LHCN-M2 (cell line): ENCODE measurements around the gene PCLO. TPM values are rescaled to one million over a fixed set of nuclear protein-coding genes. Genes with fewer than 3 reads are reported as not detected.

Experiments used
- DNase-seq: peaks from one replicate; pipeline ENCODE4 v3.0.0-alpha.2; 2012; ENCODE audit warnings: low read depth
- polyA plus RNA-seq: library from polyadenylated mRNA; unstranded; fragments of >200 nt; gene quantifications from one replicate; pipeline ENCODE4 v1.2.1, GENCODE V29; 2012; ENCODE audit warnings: missing spikeins
- total RNA-seq: library from RNA; depleted of rRNA; stranded (reverse); fragments of >200 nt; gene quantifications from 2 replicates; pipeline ENCODE4 v1.2.3, GENCODE V29; 2014; rRNA removed

The PCLO gene
- total RNA-seq = 0.19 and 0.57 TPM in 2 replicates
- 0.81 TPM for polyA plus RNA-seq

- DNase-seq = peak; percentile 14
Measured at GRCh38 chr7:83162402-83163256, at the start of gene PCLO. TSS of gene PCLO (minus strand) at chr7:83162884. CDS start at chr7:83162592, 292 bp downstream.

DNA sequence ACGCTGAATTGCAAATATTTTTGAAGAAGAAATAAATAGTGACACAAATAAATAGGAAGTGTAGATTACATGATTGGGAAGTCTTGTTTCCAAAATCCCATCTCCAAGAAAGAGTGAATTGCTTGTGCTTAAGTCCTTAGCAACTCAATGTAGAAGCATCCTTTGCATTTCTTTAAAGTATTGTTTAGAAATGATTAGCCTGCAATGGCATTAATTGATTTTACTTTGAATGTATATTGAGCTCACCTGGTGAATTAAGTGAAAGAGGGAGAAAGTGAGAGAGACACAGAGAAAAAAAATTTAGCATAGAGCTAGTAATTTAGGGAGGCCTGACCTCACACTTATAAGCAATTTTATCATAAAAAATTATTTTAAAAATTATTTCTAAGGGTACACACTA is 49.0 kb upstream of the PCLO start:
- DNase-seq = no peak

DNA sequence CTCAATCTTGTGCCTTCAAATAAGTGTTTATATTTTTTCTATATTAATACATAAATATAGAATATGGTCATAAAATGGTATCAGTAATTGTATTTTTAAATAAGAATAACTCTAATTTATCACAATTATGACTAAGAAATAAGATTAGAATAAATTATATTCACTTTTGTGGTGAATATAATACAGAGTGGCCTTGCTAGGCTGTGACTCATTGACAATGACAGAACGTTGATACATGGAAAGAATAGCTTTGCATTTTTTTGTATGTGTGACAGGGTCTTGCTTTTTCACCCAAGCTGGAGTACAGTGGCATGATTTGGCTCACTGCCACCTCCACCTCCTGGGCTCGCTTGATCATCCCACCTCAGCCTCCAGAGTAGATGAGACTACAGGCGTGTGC is 47.8 kb upstream of the PCLO start:
- no peak for DNase-seq

GRCh38 chr7:83204715-83205114 is 42.0 kb upstream of the PCLO start:
- DNase-seq = no peak

- DNase-seq = no peak
Measured at GRCh38 chr7:83201355-83201754, 38.7 kb upstream of the PCLO start.

- no peak for DNase-seq
Measured at GRCh38 chr7:83190659-83191389, 28.1 kb upstream of the PCLO start.

GRCh38 chr7:83178796-83179195 is 16.1 kb upstream of the PCLO start:
- DNase-seq = no peak

GRCh38 chr7:83178066-83178465 is 15.4 kb upstream of the PCLO start:
- DNase-seq = no peak

DNA sequence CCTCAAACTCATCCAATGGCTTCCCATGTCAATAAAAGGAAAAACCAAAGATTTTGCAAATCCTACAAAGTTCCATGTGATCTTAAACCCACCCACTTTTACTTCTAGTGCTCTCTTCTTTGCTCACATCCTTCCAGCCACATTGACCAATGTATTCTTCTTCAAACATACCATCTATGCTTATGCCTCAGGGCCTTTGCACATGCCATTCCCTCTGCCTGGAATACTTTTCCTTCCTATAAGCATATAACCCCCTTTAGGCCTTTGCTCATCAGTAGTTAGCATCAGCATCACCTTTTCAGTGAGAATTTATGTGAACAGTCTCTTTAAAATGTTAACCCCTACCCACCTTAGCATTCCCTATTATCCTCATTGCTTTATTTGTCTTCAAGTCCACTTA is 11.0 kb upstream of the PCLO start:
- DNase-seq = no peak

GRCh38 chr7:83166781-83167180 is 4.1 kb upstream of the PCLO start:
- DNase-seq = no peak

DNA sequence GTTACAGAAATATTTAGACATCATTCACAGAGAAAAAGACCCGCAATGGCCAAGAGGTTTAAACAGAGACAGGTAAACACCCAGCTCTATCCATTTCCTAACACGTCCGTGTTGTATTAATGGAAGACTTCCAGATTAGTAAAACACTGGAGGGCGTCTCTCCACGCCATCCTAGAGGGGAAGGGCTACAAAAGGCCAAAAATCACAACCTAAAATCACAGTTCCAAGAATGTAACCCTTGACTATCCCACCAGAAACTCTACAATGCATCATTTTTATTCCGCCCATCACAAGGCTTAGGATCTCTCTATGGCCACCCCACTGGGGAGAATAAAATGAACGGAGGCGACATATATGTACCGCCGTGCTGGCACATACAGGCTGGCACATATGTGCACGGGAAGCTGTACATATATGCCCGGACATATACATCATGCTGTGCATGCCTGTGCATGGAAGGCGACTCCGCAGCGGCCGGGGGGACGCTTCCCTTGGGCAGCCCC is 734 bp downstream of the PCLO start:
- no peak for DNase-seq

DNA sequence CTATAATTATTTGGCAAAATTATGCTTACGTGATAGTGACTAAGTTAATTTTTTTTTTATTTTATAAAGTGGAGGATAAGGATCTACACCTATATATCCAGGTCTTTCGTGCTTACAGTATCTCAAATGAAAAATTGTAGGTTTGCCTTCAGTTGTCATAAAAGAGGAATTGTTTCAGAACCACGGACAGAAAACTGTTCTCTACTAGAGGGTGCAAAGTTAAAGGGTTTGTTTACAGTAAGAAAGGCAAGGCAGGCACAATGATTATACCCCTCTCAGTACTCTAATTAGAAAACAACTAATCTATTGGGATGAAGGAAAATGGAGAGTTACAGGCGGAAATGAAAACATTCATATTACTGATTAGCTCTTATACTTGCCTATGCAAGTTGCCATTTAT is 1.5 kb downstream of the PCLO start:
- DNase-seq = no peak

GRCh38 chr7:83159731-83160130 is 3.0 kb downstream of the PCLO start:
- no peak for DNase-seq

DNA sequence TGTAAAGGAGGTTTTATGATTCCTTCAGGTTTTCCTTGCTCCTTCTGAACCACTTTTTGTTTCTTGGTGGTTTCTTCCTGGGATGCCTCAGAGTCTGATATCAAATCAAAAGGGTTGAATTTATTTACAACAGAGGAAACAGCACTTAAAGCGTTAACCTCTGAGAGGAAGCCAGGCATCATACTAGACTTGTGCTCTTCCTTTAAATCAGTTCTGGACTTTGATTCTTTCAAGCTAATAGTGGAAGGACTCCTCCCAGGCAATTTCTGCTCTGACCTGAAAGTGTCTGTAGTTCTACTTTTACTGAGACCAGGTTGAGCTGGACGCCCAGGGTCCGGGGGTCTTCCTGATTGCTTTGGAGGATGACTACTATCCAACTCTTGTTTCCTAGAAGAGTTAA is 6.7 kb downstream of the PCLO start:
- no peak for DNase-seq

- DNase-seq = no peak
Measured at GRCh38 chr7:83155407-83155806, 7.3 kb downstream of the PCLO start.

DNA sequence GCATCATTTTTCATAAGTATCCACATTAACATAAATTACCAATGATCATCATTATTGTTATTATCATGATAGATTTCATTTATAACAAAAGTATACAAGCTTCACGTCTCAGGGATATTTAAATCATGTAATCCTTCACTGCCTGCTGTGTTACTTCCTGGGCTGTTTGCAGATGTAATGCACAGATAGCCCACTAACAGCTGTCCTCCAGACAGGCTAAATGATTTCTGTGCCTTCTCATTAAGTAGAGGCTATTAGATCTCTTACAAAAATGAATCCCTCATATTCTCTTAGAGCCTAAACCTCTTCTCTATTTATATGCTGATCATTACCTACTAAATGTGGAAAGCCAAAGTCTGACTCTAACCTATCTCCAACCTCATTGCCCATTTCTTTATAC is 9.3 kb downstream of the PCLO start:
- DNase-seq = no peak

DNA sequence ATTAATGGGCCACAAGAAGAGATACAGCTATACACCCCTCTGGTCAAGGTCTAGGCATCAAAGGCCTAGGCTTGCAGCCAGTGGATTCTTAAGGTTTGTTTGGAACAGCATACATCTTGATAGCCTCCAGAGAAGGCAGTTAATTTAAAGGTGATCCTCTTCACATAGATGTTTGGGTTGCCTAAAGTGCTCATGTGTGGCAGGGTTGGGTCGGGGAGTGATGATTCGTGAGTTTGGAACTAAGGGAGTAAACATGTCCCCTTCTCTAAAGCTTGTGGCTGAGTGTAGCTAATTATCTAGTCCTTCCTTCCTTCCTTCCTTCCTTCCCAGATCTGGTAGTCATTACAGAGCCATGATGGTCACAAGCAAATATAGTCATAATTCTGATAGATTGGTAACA is 12.4 kb downstream of the PCLO start:
- DNase-seq = no peak

- no peak for DNase-seq
Measured at GRCh38 chr7:83149466-83149865, 13.2 kb downstream of the PCLO start.

DNA sequence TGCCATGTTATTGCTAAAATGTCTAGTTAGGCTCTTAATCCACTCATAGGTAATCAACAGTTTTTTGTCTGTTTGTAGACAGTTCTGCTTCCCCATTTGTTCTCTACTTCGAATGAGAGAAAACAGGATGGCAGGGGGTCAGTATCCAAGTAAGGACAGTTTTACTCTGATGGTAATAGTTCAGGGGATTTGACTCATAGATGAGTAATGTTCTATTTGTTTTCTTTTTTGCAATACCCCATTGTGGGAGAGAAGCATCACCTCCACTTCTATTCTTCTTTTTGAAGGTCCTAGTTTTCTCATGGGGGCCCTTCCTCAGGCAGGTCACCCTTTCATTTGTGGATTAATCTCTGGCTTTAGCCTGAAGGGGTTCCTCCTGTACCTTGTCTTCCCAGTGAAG is 13.9 kb downstream of the PCLO start:
- DNase-seq = peak; percentile 16

GRCh38 chr7:83143107-83143506 is 19.6 kb downstream of the PCLO start:
- no peak for DNase-seq

DNA sequence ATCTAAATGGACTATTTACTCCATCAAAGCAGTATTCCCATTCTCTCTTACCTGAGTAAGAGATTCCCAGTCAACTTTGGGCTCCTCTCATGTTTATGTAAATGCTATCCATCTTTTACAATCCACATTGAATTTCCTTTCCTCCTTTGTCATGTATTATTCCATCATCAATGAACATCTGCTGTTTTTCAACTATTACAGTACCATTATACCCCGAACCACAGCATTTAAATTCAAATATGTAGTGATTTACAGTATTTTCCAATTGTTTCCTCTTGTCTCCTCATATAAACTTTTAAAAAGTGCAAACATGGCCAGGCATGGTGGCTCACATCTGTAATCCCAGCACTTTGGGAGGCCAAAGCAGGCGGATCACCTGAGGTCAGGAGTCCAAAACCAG is 20.3 kb downstream of the PCLO start:
- no peak for DNase-seq

GRCh38 chr7:83141927-83142326 is 20.8 kb downstream of the PCLO start:
- no peak for DNase-seq
